Measurements from ENCODE around the gene BLID. TPM values are rescaled to one million over a fixed set of nuclear protein-coding genes. Genes with fewer than 3 reads are reported as not detected.
A peak's percentile ranks its signal among the peaks of the same experiment; 100 is the strongest.

The BLID gene
- total and polyA plus RNA-seq, 2 of the 4 experiments (the other 2 are of a cell fraction): 0.24 to 30.8 TPM

DNA sequence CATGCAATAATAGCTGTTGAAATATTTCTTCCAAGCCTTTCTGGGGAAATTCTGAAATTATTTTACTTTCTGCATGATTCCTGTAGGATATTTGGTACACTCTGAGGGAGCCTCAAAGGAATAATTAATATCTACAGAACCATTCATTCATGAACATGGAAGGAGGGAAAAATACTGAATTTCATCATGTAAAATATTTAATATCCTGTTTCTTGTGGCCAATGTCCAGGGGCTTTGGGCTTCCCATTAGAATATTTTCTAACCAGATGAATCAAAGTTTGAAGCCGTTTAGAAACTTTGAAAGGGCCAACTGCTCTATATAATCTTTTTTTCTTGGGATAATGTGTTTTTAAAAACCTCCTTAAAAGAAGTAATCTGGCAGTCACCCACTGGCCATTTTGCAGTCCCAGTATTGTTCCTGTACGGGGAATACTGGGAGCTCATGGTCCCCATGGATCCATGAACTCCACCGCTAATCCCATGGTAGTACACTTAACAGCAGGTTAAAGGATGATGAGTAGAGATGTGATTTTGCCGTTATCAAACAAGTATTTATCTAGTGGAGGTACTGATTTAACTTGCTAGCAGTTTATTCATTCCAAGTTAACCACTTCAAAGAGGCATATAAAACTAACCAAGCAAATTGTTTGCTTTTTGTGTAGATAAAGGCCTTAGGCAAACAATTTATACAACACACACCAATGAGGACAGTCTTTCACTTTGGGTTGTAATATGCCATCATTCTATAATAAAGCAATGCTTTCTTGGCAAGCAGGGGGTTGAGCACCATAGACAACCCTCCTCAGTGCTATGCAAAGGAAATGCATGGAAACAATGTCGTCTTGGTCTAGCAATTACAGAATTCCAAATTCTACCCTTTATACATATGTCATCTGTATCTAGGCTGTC is 34.5 kb upstream of the BLID start (continued):
- TF ChIP-seq, protein P1, sequence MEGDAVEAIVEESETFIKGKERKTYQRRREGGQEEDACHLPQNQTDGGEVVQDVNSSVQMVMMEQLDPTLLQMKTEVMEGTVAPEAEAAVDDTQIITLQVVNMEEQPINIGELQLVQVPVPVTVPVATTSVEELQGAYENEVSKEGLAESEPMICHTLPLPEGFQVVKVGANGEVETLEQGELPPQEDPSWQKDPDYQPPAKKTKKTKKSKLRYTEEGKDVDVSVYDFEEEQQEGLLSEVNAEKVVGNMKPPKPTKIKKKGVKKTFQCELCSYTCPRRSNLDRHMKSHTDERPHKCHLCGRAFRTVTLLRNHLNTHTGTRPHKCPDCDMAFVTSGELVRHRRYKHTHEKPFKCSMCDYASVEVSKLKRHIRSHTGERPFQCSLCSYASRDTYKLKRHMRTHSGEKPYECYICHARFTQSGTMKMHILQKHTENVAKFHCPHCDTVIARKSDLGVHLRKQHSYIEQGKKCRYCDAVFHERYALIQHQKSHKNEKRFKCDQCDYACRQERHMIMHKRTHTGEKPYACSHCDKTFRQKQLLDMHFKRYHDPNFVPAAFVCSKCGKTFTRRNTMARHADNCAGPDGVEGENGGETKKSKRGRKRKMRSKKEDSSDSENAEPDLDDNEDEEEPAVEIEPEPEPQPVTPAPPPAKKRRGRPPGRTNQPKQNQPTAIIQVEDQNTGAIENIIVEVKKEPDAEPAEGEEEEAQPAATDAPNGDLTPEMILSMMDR (conservative IDR thresholded peaks at IDR 0.05; ENCODE audit: low read depth, low read length): no peak

DNA sequence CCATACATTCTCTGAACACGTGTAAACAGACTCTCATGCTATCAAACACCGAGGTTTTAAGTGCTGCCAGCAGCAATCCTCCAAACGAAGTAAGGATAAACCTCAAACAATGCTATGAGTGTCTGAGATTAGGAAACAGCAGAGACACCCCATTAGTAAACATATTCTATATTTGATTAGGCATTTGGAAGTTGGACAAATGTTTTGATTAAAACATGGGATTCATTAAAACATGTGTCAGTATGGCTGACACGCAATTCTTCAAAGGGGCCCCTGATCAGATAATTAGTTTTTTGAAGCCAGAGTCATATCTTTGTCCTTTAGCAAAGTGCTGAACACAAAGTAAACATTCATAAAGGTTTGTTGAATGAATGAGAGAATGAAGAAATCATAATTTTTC is 33.2 kb upstream of the BLID start:
- TF ChIP-seq MAZ (IDR thresholded peaks at IDR 0.05; ENCODE audit: borderline replicate concordance, low read depth, low read length): no peak
- no peak for TF ChIP-seq RAD21 (IDR thresholded peaks at IDR 0.05; ENCODE audit: low read length)
- TF ChIP-seq, protein P1 (conservative IDR thresholded peaks at IDR 0.05; ENCODE audit: low read depth, low read length): no peak
- TF ChIP-seq, protein P2, sequence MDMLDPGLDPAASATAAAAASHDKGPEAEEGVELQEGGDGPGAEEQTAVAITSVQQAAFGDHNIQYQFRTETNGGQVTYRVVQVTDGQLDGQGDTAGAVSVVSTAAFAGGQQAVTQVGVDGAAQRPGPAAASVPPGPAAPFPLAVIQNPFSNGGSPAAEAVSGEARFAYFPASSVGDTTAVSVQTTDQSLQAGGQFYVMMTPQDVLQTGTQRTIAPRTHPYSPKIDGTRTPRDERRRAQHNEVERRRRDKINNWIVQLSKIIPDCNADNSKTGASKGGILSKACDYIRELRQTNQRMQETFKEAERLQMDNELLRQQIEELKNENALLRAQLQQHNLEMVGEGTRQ (IDR thresholded peaks at IDR 0.05; ENCODE audit: low read depth, low read length): no peak
- TF ChIP-seq FOS (IDR thresholded peaks at IDR 0.05; ENCODE audit: low read depth, low read length): no peak
- no peak for TF ChIP-seq MAFK (IDR thresholded peaks at IDR 0.05; ENCODE audit: low read depth, low read length)
- no peak for TF ChIP-seq MXI1 (IDR thresholded peaks at IDR 0.05; ENCODE audit: borderline replicate concordance, low read depth, low read length)
- Histone ChIP-seq H4K20me1 (ENCODE audit: insufficient read depth, low read length) (peaks cover 54% of the 10 kb centered on the region; the same call in 1 of the 2 replicates), H3K4me1 (ENCODE audit: control insufficient read depth, insufficient read depth, low read length) (peaks cover 19% of the 10 kb centered on the region), H2BK5ac (ENCODE audit: low read depth, low read length, poor library complexity, severe bottlenecking) (peak overlapping the region; percentile 83), H3K14ac (replicated peaks; ENCODE audit: low read depth, low read length) (no peak overlapping the region), H3K18ac (ENCODE audit: low read depth, low read length) (no peak overlapping the region), H3K79me1 (ENCODE audit: low read depth in 1 of 2, low read length in 2 of 2) (peaks cover 8 to 55% of the 10 kb centered on the region in 2 experiments; a peak in 3 of 4 replicates), H4K91ac (ENCODE audit: insufficient read depth, low read depth, low read length) (no peak overlapping the region), H3K4ac (ENCODE audit: low read depth, low read length) (no peak overlapping the region), H3K23ac (ENCODE audit: low read depth, low read length) (no peak overlapping the region), H2AK5ac (ENCODE audit: low read depth, low read length) (no peak overlapping the region), H3K4me2 (ENCODE audit: low read depth, low read length) (no peak overlapping the region; the same call in 1 of the 2 replicates), H3K9me1 (ENCODE audit: insufficient read depth, low read length) (peaks cover 12% of the 10 kb centered on the region), H3K36me3 (ENCODE audit: control insufficient read depth, insufficient read depth, low read length) (peaks cover 34% of the 10 kb centered on the region), H2BK120ac (ENCODE audit: low read depth, low read length) (no peak overlapping the region), H2AFZ (replicated peaks; ENCODE audit: low read length, poor library complexity) (no peak overlapping the region), H2AK9ac (replicated peaks; ENCODE audit: low read depth, low read length, poor library complexity) (no peak overlapping the region), H3K9ac (ENCODE audit: low read depth, low read length) (no peak overlapping the region), H2BK20ac (ENCODE audit: low read depth, low read length) (no peak overlapping the region), H3K4me3 (ENCODE audit: insufficient read depth, low read depth, low read length) (no peak overlapping the region), H4K5ac (ENCODE audit: low read depth, low read length) (no peak overlapping the region), H3K56ac (ENCODE audit: extremely low read depth, insufficient read depth, low read length) (no peak overlapping the region), H2BK15ac (ENCODE audit: low read depth, low read length) (no peak overlapping the region), H3K27ac (ENCODE audit: insufficient read depth, low read length) (no peak overlapping the region), H4K8ac (ENCODE audit: low read depth in 2 of 2, low read length in 2 of 2) (no peak overlapping the region), H3K27me3 (ENCODE audit: control insufficient read depth, insufficient read depth, low read length) (no peaks in the 10 kb centered on the region), H3K9me3 (ENCODE audit: control insufficient read depth, insufficient read depth, low read length) (no peaks in the 10 kb centered on the region)
- DNase-seq: no peak
- no TSS peak for BruUV-seq (replicated peaks)
- no peak for ATAC-seq (ENCODE audit: low read depth)
- in situ Hi-C loops (cut with MboI; ENCODE audit: low sequenced_read_pairs): no loop called here
- CTCF ChIA-PET: no interaction called here
- no CpG with 5 or more reads among the region's 4 CpGs for WGBS, 2 experiments (ENCODE audit: extremely low coverage in 2 of 2, insufficient read length in 1 of 2)
- intact Hi-C loops (cut with micrococcal nuclease): no loop called here
- dilution Hi-C loops (cut with HindIII; ENCODE audit: low sequenced_read_pairs, unreplicated experiment): no loop called here
- POLR2A ChIA-PET (ENCODE audit: unreplicated experiment): no interaction called here
